ENCODE results near the gene CACNA1A.
A peak's percentile ranks its signal among the peaks of the same experiment; 100 is the strongest.

CACNA1A gene

DNA sequence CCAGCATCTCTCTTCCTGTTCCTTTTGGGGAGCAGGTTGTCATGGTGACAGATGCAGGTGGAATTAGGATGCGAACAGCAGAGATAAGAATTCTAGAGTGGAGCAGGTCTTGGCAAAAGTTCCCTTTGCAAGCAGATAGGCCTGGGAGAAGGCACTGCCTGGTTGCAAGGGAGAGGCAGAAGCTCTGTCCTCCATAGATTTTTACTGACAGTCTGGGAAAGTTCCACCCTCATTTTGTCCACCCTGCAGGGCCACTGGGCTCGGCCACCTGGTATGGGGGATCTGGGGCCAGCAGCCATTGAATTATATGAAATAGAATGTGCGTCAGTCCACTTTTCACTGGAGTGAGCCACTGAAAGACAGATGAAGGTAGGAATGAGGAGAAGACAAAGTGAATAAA, 214.4 kb downstream of the CACNA1A start:
- Histone ChIP-seq H3K27ac (ENCODE audit: insufficient read depth, low read length, poor library complexity, severe bottlenecking) (no peak overlapping the region), H3K27me3 (replicated peaks; ENCODE audit: control insufficient read depth, insufficient read depth, low read length, poor library complexity, severe bottlenecking) (no peaks in the 10 kb centered on the region), H3K4me3 (ENCODE audit: insufficient read depth, low read depth, low read length, poor library complexity, severe bottlenecking) (no peak overlapping the region), H3K9me3 (ENCODE audit: control insufficient read depth, low read length) (no peaks in the 10 kb centered on the region), H3K36me3 (ENCODE audit: control insufficient read depth, insufficient read depth, low read length) (no peaks in the 10 kb centered on the region), H3K4me1 (ENCODE audit: control insufficient read depth, insufficient read depth, low read length, poor library complexity, severe bottlenecking) (no peaks in the 10 kb centered on the region)
- no peak for DNase-seq

DNA sequence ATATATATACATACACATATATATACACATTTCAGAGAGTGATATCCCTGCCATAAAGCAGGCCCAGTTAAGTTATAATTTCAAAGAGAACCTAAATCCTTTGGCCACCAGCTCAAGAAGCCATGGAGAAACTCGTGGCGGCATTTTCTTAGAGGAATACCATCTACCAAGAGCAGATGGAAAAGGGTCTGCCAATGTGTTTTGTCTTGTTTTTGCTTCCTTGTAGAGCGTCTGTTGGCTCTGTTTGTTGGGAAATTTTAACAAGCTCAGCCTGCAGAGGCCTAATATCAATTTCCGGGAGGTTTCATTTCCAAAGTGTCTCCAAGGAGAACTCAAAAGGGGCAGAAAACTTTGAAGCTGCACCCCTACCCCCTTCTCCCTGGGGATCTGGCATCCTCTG, 215.5 kb downstream of the CACNA1A start:
- Histone ChIP-seq H3K4me3 (ENCODE audit: insufficient read depth, low read depth, low read length, poor library complexity, severe bottlenecking) (no peak overlapping the region), H3K27ac (ENCODE audit: insufficient read depth, low read length, poor library complexity, severe bottlenecking) (no peak overlapping the region), H3K27me3 (replicated peaks; ENCODE audit: control insufficient read depth, insufficient read depth, low read length, poor library complexity, severe bottlenecking) (no peaks in the 10 kb centered on the region), H3K9me3 (ENCODE audit: control insufficient read depth, low read length) (no peaks in the 10 kb centered on the region), H3K4me1 (ENCODE audit: control insufficient read depth, insufficient read depth, low read length, poor library complexity, severe bottlenecking) (no peaks in the 10 kb centered on the region), H3K36me3 (ENCODE audit: control insufficient read depth, insufficient read depth, low read length) (no peaks in the 10 kb centered on the region)
- no peak for DNase-seq

DNA sequence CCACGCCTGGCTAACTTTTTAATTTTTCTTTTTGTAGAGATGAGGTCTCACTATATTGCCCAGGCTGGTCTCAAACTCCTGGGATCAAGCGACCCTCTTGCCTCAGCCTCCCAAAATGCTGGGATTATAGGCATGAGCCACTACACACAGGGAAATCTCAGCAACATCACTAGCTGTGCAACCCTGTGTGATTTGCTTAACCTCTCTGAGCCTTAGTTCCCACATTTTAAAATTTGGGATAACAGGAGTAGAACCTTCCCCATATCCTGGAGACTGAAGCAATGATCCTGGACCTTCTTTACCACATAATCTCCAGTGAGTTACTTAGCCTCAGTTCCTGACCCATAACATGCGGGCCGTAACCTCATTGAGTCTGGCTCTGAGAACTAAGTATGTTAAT, 217.0 kb downstream of the CACNA1A start:
- no peak for DNase-seq
- Histone ChIP-seq H3K9me3 (ENCODE audit: control insufficient read depth, low read length) (no peaks in the 10 kb centered on the region), H3K36me3 (ENCODE audit: control insufficient read depth, insufficient read depth, low read length) (no peaks in the 10 kb centered on the region), H3K27me3 (replicated peaks; ENCODE audit: control insufficient read depth, insufficient read depth, low read length, poor library complexity, severe bottlenecking) (no peaks in the 10 kb centered on the region), H3K27ac (ENCODE audit: insufficient read depth, low read length, poor library complexity, severe bottlenecking) (no peak overlapping the region), H3K4me1 (ENCODE audit: control insufficient read depth, insufficient read depth, low read length, poor library complexity, severe bottlenecking) (no peaks in the 10 kb centered on the region), H3K4me3 (ENCODE audit: insufficient read depth, low read depth, low read length, poor library complexity, severe bottlenecking) (no peak overlapping the region)

DNA sequence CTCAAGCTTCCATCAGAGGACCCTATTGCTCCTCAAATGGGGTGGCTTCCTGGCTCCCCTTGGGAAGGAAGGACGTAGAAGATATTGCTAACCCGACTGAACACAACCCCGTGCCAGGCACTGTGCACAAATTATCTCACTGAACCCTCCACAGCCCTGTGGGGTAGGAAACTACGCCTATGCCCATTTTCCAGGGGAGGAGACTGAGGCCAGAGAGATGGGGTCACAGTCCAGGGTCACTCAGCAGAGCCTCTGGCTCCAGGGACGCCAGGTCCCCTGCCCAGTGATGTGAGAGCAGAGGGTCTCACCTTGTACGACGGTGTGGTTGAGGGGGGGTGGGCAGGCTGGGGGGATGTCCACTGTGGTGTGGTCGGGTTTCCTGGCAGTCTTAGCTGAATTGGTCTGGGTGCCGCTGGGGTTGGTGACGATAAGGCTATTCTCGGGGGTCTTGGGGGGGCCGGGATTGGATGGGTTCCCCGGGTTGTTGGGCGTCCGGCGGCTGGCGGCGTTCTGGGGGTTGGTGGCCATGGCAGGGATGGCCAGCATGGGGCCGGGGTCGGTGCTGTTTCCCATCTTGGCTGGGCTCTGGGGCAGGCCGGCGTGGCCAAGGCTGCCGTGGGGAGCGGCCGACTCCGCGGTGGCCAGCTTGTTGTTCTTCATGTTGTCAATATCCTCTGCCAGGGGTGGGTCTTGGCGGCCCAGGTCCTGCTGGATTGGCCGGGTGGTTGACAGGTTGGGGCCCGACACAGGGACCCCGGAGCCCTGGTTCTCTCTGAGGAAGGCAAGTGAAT, 219.9 kb downstream of the CACNA1A start:
- no peak overlapping the region for H3K27ac ChIP-seq (ENCODE audit: insufficient read depth, low read length, poor library complexity, severe bottlenecking)

DNA sequence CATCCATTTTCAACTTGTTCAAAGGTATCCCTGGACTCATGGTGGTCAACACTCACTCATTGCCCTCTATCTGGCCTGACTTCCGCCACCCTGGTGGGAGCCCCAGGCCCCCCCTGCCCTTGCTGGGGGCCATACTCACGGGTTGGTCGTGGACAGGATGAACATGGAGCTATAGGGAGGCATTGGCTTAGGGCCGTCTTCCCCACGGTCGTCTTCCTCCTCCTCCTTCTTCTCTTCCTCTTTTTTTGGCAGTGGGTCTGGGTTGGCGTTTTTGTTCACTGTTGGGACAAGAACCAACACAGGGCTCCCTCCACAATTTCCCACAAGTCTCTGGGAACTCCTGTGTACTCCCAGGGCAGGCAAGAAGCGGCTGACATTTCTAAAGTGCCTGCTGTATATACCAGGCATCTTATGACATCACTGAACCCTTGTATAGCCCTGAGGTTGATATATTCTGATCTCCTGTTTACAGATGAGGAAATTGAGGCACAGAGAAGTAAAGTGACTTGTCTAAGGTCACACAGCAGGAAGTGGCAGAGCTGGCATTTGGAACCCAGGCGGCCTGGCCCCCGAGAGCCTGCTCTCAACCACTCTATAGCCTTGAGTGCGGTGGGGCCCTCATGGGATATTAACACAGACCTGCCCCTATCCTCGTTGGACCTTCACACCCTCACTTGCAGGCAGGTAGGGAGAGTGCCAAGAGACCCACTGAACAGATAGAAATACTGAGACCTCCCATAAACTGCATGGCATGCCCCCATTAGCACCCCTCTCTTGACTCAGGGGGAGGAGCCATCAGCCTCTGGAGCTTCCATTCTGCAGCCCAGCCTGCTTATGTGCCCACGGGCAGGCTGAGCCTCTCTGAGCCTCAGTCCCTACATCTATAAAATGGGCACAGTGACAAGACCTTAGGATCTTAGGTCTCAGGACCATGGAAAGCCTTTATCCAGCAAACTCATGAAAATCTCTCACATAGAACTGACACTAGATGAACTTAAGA, 221.1 kb downstream of the CACNA1A start:
- H3K4me1 ChIP-seq (ENCODE audit: control insufficient read depth, insufficient read depth, low read length, poor library complexity, severe bottlenecking) = no peaks in the 10 kb centered on the region

More for the DNA sequence above, 219.9 kb downstream of the CACNA1A start:
- Histone ChIP-seq H3K4me3 (ENCODE audit: insufficient read depth, low read depth, low read length, poor library complexity, severe bottlenecking) (no peak overlapping the region), H3K4me1 (ENCODE audit: control insufficient read depth, insufficient read depth, low read length, poor library complexity, severe bottlenecking) (no peaks in the 10 kb centered on the region), H3K36me3 (ENCODE audit: control insufficient read depth, insufficient read depth, low read length) (no peaks in the 10 kb centered on the region), H3K9me3 (ENCODE audit: control insufficient read depth, low read length) (no peaks in the 10 kb centered on the region), H3K27me3 (replicated peaks; ENCODE audit: control insufficient read depth, insufficient read depth, low read length, poor library complexity, severe bottlenecking) (no peaks in the 10 kb centered on the region)
- DNase-seq = no peak

DNA sequence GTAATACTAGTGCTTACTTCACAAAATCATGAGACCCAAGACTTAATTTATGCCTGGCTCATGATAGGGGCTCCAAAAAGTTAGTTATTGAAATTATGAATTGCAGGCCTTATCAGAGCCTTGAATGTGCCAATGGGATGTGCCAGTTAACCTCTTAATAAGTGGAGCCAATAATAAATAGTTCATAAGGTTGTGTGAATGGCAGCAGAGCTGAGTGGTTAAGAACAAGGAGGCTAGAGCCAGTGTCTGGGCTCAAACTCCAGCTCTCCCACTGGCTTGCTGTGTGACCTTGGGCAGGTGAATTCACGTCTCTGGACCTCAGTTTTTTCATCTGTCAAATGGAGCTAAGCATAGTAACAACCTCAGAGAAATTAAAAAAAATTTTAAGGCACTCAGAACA, 222.4 kb downstream of the CACNA1A start:
- no peak overlapping the region for H3K4me3 ChIP-seq (ENCODE audit: insufficient read depth, low read depth, low read length, poor library complexity, severe bottlenecking)
- H3K27ac ChIP-seq (ENCODE audit: insufficient read depth, low read length, poor library complexity, severe bottlenecking) = no peak overlapping the region
- no peaks in the 10 kb centered on the region for H3K9me3 ChIP-seq (ENCODE audit: control insufficient read depth, low read length)
- H3K4me1 ChIP-seq (ENCODE audit: control insufficient read depth, insufficient read depth, low read length, poor library complexity, severe bottlenecking) = no peaks in the 10 kb centered on the region
- H3K27me3 ChIP-seq (replicated peaks; ENCODE audit: control insufficient read depth, insufficient read depth, low read length, poor library complexity, severe bottlenecking) = no peaks in the 10 kb centered on the region
- H3K36me3 ChIP-seq (ENCODE audit: control insufficient read depth, insufficient read depth, low read length) = no peaks in the 10 kb centered on the region
- no peak for DNase-seq

More for the DNA sequence above, 221.1 kb downstream of the CACNA1A start:
- DNase-seq = no peak
- H3K27me3 ChIP-seq (replicated peaks; ENCODE audit: control insufficient read depth, insufficient read depth, low read length, poor library complexity, severe bottlenecking) = no peaks in the 10 kb centered on the region
- no peak overlapping the region for H3K4me3 ChIP-seq (ENCODE audit: insufficient read depth, low read depth, low read length, poor library complexity, severe bottlenecking)
- H3K9me3 ChIP-seq (ENCODE audit: control insufficient read depth, low read length) = no peaks in the 10 kb centered on the region
- no peak overlapping the region for H3K27ac ChIP-seq (ENCODE audit: insufficient read depth, low read length, poor library complexity, severe bottlenecking)
- H3K36me3 ChIP-seq (ENCODE audit: control insufficient read depth, insufficient read depth, low read length) = no peaks in the 10 kb centered on the region

DNA sequence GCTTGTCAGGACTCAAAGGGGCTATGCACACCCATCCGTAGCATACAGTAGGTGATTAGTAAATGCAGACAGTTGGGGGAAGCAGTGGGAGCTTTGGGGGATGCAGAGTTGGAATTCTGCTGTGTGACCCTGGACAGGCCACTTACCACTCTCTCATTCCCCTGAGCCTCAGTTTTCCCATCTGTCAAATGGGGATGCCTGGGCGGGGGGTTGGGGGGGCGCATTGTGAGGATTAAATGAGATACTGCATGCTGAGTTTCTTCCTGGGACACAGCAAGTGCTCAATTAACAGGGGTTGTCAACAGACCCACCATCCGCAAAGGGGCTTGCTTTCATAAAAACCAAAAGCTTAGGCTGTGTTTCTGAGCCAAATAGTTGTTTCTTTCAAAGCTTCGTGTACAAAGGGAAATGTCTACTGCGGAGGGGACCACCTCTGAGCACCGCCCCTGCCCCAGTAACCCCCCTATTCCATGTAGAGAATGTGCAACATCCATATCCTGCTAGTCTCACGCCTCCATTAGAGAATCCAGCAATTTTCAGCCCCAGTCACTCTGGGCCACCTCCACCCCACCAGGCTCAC, 223.7 kb downstream of the CACNA1A start:
- Histone ChIP-seq H3K4me3 (ENCODE audit: insufficient read depth, low read depth, low read length, poor library complexity, severe bottlenecking) (no peak overlapping the region), H3K27me3 (replicated peaks; ENCODE audit: control insufficient read depth, insufficient read depth, low read length, poor library complexity, severe bottlenecking) (no peaks in the 10 kb centered on the region), H3K9me3 (ENCODE audit: control insufficient read depth, low read length) (no peaks in the 10 kb centered on the region), H3K27ac (ENCODE audit: insufficient read depth, low read length, poor library complexity, severe bottlenecking) (no peak overlapping the region), H3K4me1 (ENCODE audit: control insufficient read depth, insufficient read depth, low read length, poor library complexity, severe bottlenecking) (peaks cover under 1% of the 10 kb centered on the region), H3K36me3 (ENCODE audit: control insufficient read depth, insufficient read depth, low read length) (no peaks in the 10 kb centered on the region)
- no peak for DNase-seq

DNA sequence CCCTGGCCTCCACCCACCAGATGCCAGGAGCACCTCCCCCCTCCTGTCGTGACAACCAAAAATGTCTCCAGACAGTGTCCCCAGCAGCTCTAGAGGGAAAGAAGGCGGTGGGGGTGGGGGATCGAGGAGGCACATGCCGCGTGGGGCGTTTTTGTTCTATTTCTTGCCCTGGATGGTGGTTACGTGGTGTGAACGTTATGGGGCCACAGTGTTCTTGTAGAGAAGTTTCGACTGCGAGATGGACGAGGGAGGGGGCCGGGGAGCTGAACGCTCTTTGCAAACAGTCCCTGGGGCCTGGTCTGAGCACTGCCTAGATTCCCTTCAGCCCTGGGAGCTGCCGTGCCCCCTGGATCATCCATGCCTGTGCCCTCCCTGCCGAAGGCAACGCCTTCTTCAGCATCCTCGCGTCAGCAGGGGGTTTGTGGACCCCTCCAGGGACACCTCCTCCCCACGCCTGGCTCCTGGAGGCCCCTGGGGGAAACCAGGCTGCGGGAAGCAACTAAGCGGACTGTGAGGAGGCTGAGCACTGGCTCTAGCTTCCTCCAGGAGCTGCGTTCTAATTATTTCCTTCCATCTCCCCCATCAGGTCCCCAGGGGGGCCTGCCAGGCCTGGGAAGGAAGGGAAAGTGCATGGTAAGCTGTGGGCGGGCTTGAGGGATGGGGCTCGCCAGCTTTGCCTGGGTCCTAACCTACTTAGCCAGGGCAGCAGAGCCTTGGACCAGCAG, 224.6 kb downstream of the CACNA1A start:
- Histone ChIP-seq H3K4me3 (ENCODE audit: insufficient read depth, low read depth, low read length, poor library complexity, severe bottlenecking) (no peak overlapping the region), H3K4me1 (ENCODE audit: control insufficient read depth, insufficient read depth, low read length, poor library complexity, severe bottlenecking) (peaks cover 4% of the 10 kb centered on the region), H3K27ac (ENCODE audit: insufficient read depth, low read length, poor library complexity, severe bottlenecking) (no peak overlapping the region), H3K9me3 (ENCODE audit: control insufficient read depth, low read length) (no peaks in the 10 kb centered on the region), H3K27me3 (replicated peaks; ENCODE audit: control insufficient read depth, insufficient read depth, low read length, poor library complexity, severe bottlenecking) (no peaks in the 10 kb centered on the region), H3K36me3 (ENCODE audit: control insufficient read depth, insufficient read depth, low read length) (no peaks in the 10 kb centered on the region)
- DNase-seq = no peak

DNA sequence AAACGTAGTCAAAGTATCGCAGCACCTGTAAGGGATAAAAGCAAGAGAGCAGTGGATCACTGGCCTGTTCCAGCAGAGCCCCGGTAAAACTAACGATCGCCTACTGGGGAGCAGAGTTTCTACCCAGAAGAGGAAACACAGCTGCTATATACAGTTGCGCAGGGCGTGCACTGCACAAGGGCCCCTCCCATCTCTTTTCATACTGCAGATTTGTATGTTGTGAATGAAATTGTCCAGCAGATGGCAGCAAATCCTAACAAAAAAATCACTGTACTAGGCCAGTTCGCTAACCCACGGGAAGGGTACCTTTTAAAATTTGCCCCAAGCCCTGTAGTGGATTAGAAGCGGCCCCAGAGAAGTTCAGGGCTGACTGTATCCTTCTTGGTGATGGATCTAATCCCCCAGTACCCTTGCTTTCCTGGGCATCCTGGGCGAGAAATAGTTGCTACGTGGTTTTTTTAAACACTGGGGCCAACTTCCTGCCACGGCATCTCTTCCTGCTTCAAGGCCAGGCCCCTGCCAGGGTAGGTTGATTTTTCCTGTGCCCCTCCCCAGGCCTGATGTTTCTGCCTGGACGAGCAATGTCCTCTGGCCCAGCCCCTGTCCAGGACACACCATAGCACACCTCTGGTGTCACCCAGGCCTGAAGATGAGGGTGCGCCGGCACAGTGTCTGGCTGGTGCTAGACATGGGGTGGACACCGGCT, 229.0 kb downstream of the CACNA1A start:
- no peaks in the 10 kb centered on the region for H3K27me3 ChIP-seq (replicated peaks; ENCODE audit: control insufficient read depth, insufficient read depth, low read length, poor library complexity, severe bottlenecking)
- H3K9me3 ChIP-seq (ENCODE audit: control insufficient read depth, low read length) = no peaks in the 10 kb centered on the region
- H3K27ac ChIP-seq (ENCODE audit: insufficient read depth, low read length, poor library complexity, severe bottlenecking) = peak overlapping the region; percentile 41
- peaks cover 4% of the 10 kb centered on the region for H3K4me1 ChIP-seq (ENCODE audit: control insufficient read depth, insufficient read depth, low read length, poor library complexity, severe bottlenecking)
- H3K36me3 ChIP-seq (ENCODE audit: control insufficient read depth, insufficient read depth, low read length) = no peaks in the 10 kb centered on the region
- DNase-seq = peak; percentile 25 to 50 (median 25)
- H3K4me3 ChIP-seq (ENCODE audit: insufficient read depth, low read depth, low read length, poor library complexity, severe bottlenecking) = peak overlapping the region; percentile 30

All from effector memory CD4-positive, alpha-beta T cell (primary cell).